ENCODE data around the gene SOX15. TPM values are rescaled to one million over a fixed set of nuclear protein-coding genes. Genes with fewer than 3 reads are reported as not detected.
A peak's percentile ranks its signal among the peaks of the same experiment; 100 is the strongest.

Gene SOX15
- total and polyA plus RNA-seq, 2 of the 13 experiments (the other 11 are each of a cell fraction or from before 2014, with no cell fraction given) = 0.07 to 0.18 TPM

DNA sequence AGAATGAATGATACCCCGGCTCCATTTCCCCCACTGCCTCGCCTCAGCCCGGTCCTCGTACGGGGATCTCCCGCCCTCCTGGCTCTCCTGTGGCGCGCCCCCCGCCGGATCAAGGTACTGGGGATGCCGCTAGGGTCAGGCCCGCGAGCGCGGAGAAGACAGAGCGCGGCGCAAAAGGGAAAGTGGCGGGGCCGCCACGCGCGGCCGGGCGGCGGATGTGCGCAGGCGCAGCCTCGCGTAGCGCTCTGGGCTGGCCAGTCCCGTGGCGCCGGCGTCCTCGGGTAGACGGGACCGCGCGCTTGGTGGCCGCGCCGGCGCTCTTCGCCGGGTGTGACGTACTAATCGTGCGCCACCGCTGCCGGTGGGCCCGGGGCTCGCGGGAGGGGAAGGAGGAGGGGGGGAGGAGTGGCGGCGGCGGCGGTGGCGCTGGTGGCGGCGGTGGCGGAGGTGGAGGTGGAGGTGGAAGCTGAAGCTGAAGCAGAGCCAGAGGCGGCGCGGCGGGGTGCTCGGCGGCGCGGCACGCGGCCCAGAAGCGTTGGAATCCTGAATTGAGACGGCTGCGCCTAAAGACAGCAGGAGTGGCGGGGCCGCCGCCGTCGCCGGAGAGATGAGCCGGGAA, 28.2 kb downstream of the SOX15 start, which contains the start of gene SENP3 (continued):
- TF ChIP-seq MAF1 (CRISPR knock-in tag; IDR thresholded peaks at IDR 0.05; ENCODE audit: borderline replicate concordance) (0 out of 2 replicates have a peak, but pooled peaks have one; percentile 55), ZNF451 (CRISPR knock-in tag; IDR thresholded peaks at IDR 0.05) (0 out of 2 replicates have a peak, but pooled peaks have one; percentile 24), RBFOX2 (IDR thresholded peaks at IDR 0.05; ENCODE audit: low read depth, low read length) (peak; percentile 84), SALL2 (CRISPR knock-in tag; IDR thresholded peaks at IDR 0.05) (peak; percentile 75), BCL3 (CRISPR knock-in tag; IDR thresholded peaks at IDR 0.05) (0 out of 2 replicates have a peak, but pooled peaks have one; percentile 39), HDAC1 (CRISPR knock-in tag; IDR thresholded peaks at IDR 0.05) (peak; percentile 77; the same call in 1 of the 2 replicates), TCF7 (IDR thresholded peaks at IDR 0.05; ENCODE audit: low read depth) (no peak), ZNF800 (CRISPR knock-in tag; IDR thresholded peaks at IDR 0.05) (no peak), GABPB1 (CRISPR knock-in tag; IDR thresholded peaks at IDR 0.05) (peak; percentile 88), ATF2 (CRISPR knock-in tag; IDR thresholded peaks at IDR 0.05) (no peak), ZNF317 (CRISPR knock-in tag; IDR thresholded peaks at IDR 0.05) (peak; percentile 13; the same call in 1 of the 2 replicates), ZBTB25 (CRISPR knock-in tag; IDR thresholded peaks at IDR 0.05) (peak; percentile 74; the same call in 1 of the 2 replicates), TFAP4 (IDR thresholded peaks at IDR 0.05; ENCODE audit: borderline replicate concordance, low read depth) (no peak), NR2C2 (CRISPR knock-in tag; IDR thresholded peaks at IDR 0.05; ENCODE audit: borderline replicate concordance) (peak; percentile 45; the same call in 1 of the 2 replicates), ZSCAN21 (CRISPR knock-in tag; IDR thresholded peaks at IDR 0.05; ENCODE audit: borderline replicate concordance) (no peak; the same call in 1 of the 2 replicates), TAF1 (CRISPR knock-in tag; IDR thresholded peaks at IDR 0.05) (peak; percentile 58; the same call in 1 of the 2 replicates), CBX1 (IDR thresholded peaks at IDR 0.05; ENCODE audit: low read depth) (no peak), ARNTL (CRISPR knock-in tag; IDR thresholded peaks at IDR 0.05) (peak; percentile 49), SIX4 (CRISPR knock-in tag; IDR thresholded peaks at IDR 0.05) (no peak)
- TF ChIP-seq, protein P1, sequence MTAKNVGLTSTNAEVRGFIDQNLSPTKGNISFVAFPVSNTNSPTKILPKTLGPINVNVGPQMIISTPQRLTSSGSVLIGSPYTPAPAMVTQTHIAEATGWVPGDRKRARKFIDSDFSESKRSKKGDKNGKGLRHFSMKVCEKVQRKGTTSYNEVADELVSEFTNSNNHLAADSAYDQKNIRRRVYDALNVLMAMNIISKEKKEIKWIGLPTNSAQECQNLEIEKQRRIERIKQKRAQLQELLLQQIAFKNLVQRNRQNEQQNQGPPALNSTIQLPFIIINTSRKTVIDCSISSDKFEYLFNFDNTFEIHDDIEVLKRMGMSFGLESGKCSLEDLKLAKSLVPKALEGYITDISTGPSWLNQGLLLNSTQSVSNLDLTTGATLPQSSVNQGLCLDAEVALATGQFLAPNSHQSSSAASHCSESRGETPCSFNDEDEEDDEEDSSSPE (CRISPR knock-in tag; IDR thresholded peaks at IDR 0.05) = peak; percentile 69; the same call in 1 of the 2 replicates

All from HepG2 (cell line).